Measurements from ENCODE around the gene NCAM2.

The NCAM2 gene

DNA sequence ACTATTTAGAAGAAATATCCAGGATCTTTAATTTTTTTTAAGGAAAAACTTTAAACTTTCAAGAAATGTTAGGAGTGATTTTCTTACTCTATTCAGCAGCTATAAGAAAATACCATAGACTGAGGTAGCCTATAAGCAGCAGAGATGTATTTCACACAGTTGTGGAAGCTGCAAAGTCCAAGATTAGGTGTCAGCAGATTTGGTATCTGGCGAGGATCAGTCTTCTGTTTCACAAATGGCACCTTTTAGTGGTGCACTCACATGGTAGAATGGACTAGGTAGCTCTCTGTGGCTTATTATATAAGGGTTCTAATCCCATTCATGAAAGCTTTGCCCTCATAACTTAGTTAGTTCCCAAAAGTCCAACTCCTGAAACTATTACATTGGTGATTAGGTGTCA lies 207.4 kb downstream of the NCAM2 start:
- TF ChIP-seq CTCF (IDR thresholded peaks at IDR 0.05; ENCODE audit: extremely low read depth, missing control alignments): no peak
- DNase-seq (ENCODE audit: low spot score): no peak

DNA sequence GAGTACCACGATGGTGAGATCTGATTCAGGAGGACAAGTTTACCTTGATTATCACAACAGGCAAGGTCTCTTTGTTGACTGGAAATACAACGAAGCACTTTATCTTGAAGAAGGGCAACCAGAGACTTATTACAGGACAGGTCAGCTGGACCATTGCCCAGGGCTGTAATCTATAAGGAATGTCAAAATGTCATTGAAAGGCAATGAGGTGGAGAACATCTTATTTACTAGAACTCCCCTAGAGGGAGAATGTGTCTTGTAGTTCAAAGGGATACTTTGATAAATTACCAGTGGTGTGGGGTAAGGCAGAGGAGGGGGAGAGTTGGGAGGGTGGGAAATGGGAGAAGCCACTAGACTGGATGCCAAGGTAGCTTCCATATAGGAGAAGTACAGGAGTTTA lies 212.3 kb downstream of the NCAM2 start:
- TF ChIP-seq CTCF (IDR thresholded peaks at IDR 0.05; ENCODE audit: extremely low read depth, missing control alignments): no peak
- no peak for DNase-seq (ENCODE audit: low spot score)

DNA sequence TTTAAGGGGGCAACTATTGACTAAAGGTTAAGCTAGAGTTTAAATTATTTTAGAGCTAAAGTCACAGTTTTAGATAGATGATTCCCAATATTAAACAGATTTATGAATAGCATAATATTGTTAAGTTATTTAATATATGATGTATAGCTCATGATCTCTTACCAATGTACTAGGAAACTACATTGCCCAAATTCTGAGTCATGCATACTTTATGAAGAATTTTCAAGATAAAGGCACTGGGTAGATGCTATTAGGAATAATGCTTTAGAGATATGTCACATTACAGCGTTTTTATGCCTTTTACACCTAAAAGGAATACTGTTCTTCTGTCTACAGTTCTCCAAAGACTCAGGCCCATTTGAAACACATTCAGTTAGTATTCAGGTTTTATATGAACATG lies 215.1 kb downstream of the NCAM2 start:
- DNase-seq (ENCODE audit: low spot score): no peak
- TF ChIP-seq CTCF (IDR thresholded peaks at IDR 0.05; ENCODE audit: extremely low read depth, missing control alignments): no peak

- TF ChIP-seq CTCF (IDR thresholded peaks at IDR 0.05; ENCODE audit: extremely low read depth, missing control alignments): no peak
- DNase-seq (ENCODE audit: low spot score): no peak
Measured at GRCh38 chr21:21216047-21216446, 217.8 kb downstream of the NCAM2 start.

GRCh38 chr21:21226472-21226871 lies 228.3 kb downstream of the NCAM2 start:
- TF ChIP-seq CTCF (IDR thresholded peaks at IDR 0.05; ENCODE audit: extremely low read depth, missing control alignments): no peak
- no peak for DNase-seq (ENCODE audit: low spot score)

GRCh38 chr21:21230672-21231071 lies 232.5 kb downstream of the NCAM2 start:
- TF ChIP-seq CTCF (IDR thresholded peaks at IDR 0.05; ENCODE audit: extremely low read depth, missing control alignments): no peak
- DNase-seq (ENCODE audit: low spot score): no peak

DNA sequence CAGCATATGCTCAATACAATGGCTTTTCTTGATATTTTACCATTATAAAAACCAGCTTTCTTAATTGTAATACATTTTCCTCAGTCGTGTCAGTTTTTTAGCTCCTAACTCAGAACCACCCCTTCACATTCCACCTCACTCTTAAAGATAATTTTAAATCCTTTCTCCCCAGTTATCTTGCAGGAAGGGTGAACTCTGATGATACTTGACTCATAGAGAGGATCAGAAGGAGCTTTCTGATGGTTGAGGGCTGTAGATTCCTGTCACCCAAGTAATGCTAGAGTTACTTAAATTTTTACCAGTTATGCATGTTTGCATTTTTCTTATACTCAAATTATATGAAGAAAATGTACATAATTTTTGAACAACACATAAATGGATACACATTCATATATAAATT lies 233.7 kb downstream of the NCAM2 start:
- no peak for DNase-seq (ENCODE audit: low spot score)
- no peak for TF ChIP-seq CTCF (IDR thresholded peaks at IDR 0.05; ENCODE audit: extremely low read depth, missing control alignments)
